Measurements from ENCODE around the gene RHAG. TPM values are rescaled to one million over a fixed set of nuclear protein-coding genes. Genes with fewer than 3 reads are reported as not detected.
A peak's percentile ranks its signal among the peaks of the same experiment; 100 is the strongest.

RHAG gene
- total and polyA plus RNA-seq, 12 donors, result 0.10 to 0.78 (median 0.21) TPM; not detected in 8

- DNase-seq, result peak in 2 of 7 donors; percentile 13 to 15
- Histone ChIP-seq H3K9me3 (replicated peaks in 1 of 3) (no peaks in the 10 kb centered on the region), H3K4me3 (no peak overlapping the region), H3K36me3 (replicated peaks in 1 of 2) (no peaks in the 10 kb centered on the region), H3K27ac (peak overlapping the region in 1 of 5 donors; percentile 45), H3K27me3 (no peaks in the 10 kb centered on the region), H3K4me1 (replicated peaks in 1 of 2) (no peaks in the 10 kb centered on the region)
- intact Hi-C loops (cut with DNase I), result no loop called here
- 61 to 72% (median 69%) methylated on average over 10 of the region's 10 CpGs for WGBS, 4 donors
- TF ChIP-seq CTCF (IDR thresholded peaks at IDR 0.05) (no peak), POLR2A (IDR thresholded peaks at IDR 0.05) (no peak)
Observed at GRCh38 chr6:49565855-49566254, 70.8 kb downstream of the RHAG start.

GRCh38 chr6:49565261-49565660 is 71.4 kb downstream of the RHAG start:
- H3K4me1 ChIP-seq (replicated peaks in 1 of 2), result no peaks in the 10 kb centered on the region
- no peaks in the 10 kb centered on the region for H3K27me3 ChIP-seq
- H3K9me3 ChIP-seq (replicated peaks in 1 of 3), result no peaks in the 10 kb centered on the region
- H3K27ac ChIP-seq, result no peak overlapping the region
- TF ChIP-seq CTCF (IDR thresholded peaks at IDR 0.05), result no peak
- intact Hi-C loops (cut with DNase I), result no loop called here
- no peak for DNase-seq
- 38 to 53% (median 45%) methylated on average over 2 of the region's 2 CpGs for WGBS, 4 donors
- H3K4me3 ChIP-seq, result no peak overlapping the region
- no peaks in the 10 kb centered on the region for H3K36me3 ChIP-seq (replicated peaks in 1 of 2)

DNA sequence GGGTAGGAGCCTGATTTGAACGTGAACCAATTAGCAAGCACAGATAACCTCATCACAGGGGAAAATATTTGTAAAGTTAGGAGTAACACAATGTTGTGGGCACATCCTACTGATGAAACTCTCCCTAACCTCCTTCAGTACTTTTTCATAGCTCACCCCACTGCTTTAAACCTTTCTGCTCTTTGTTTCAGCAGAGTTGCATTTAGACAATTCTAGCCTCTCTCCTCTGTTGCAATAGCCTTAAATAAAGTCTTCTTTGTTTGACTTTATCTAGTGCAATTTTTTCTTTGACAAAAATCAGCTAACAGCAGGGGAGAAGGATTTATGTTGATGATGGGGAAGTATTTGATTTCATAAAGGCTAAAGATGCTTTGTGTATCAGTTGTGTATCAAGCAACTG is 72.1 kb downstream of the RHAG start:
- no peaks in the 10 kb centered on the region for H3K4me1 ChIP-seq (replicated peaks in 1 of 2)
- DNase-seq, result no peak
- H3K9me3 ChIP-seq (replicated peaks in 1 of 3), result no peaks in the 10 kb centered on the region
- H3K27ac ChIP-seq, result no peak overlapping the region
- WGBS, 4 donors, result 54 to 92% (median 66%) methylated on average over 1 of the region's 1 CpG
- TF ChIP-seq POLR2A (IDR thresholded peaks at IDR 0.05) (no peak), CTCF (IDR thresholded peaks at IDR 0.05) (no peak)
- no peaks in the 10 kb centered on the region for H3K36me3 ChIP-seq (replicated peaks in 1 of 2)
- no peaks in the 10 kb centered on the region for H3K27me3 ChIP-seq
- no peak overlapping the region for H3K4me3 ChIP-seq
- intact Hi-C loops (cut with DNase I), result no loop called here

GRCh38 chr6:49563006-49563886 is 73.4 kb downstream of the RHAG start:
- no peaks in the 10 kb centered on the region for H3K4me1 ChIP-seq (replicated peaks in 1 of 2)
- no peaks in the 10 kb centered on the region for H3K9me3 ChIP-seq (replicated peaks in 1 of 3)
- DNase-seq, result no peak
- H3K4me3 ChIP-seq, result no peak overlapping the region
- H3K36me3 ChIP-seq (replicated peaks in 1 of 2), result no peaks in the 10 kb centered on the region
- no peak for TF ChIP-seq POLR2A (IDR thresholded peaks at IDR 0.05)
- no peak overlapping the region for H3K27ac ChIP-seq
- 59 to 71% (median 66%) methylated on average over 5 of the region's 5 CpGs for WGBS, 4 donors
- no peaks in the 10 kb centered on the region for H3K27me3 ChIP-seq
- intact Hi-C loops (cut with DNase I), result no loop called here

GRCh38 chr6:49558238-49558637 is 78.4 kb downstream of the RHAG start:
- intact Hi-C loops (cut with DNase I), result no loop called here
- no peak for DNase-seq
- H3K4me1 ChIP-seq (replicated peaks in 1 of 2), result no peaks in the 10 kb centered on the region
- TF ChIP-seq POLR2A (IDR thresholded peaks at IDR 0.05), result no peak
- no peak for TF ChIP-seq CTCF (IDR thresholded peaks at IDR 0.05)
- H3K4me3 ChIP-seq, result no peak overlapping the region
- no peaks in the 10 kb centered on the region for H3K9me3 ChIP-seq (replicated peaks in 1 of 3)
- H3K27ac ChIP-seq, result no peak overlapping the region
- H3K36me3 ChIP-seq (replicated peaks in 1 of 2), result no peaks in the 10 kb centered on the region
- no peaks in the 10 kb centered on the region for H3K27me3 ChIP-seq
